ENCODE measurements around the gene TPSB2.

TPSB2 gene

DNA sequence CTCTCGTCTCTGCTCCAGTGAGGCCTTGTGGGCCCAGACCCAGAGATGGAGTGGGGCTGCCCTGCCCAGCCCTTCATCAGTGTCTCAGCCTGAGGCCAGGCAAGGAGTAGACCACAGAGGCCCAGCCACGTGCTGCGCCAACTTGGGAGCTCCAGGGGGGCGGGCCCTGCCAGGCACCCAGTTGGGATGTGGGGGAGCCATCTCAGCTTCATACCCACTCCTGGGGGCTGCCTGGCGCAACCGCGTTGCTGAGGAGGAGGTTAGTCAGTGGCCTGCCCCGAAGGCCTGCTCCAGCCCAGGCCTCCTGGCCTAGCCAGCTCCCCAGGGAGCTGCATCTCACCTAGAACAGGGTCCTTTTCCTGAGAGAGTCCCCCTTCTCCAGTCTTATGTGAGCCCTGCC lies 16.8 kb downstream of the TPSB2 start:
- Histone ChIP-seq H3K9ac (ENCODE audit: low read depth in 1 of 2, low read length in 2 of 2) (no peak overlapping the region), H3K4me3 (ENCODE audit: low read depth in 1 of 2, low read length in 2 of 2) (no peak overlapping the region), H3K27me3 (ENCODE audit: control insufficient read depth in 1 of 2, insufficient read depth in 2 of 2, low read length in 2 of 2) (no peaks in the 10 kb centered on the region), H3K9me3 (ENCODE audit: control insufficient read depth in 1 of 2, low read length in 2 of 2) (no peaks in the 10 kb centered on the region), H3K36me3 (ENCODE audit: control insufficient read depth in 1 of 2, insufficient read depth in 2 of 2, low read length in 2 of 2) (no peaks in the 10 kb centered on the region), H3K27ac (ENCODE audit: low read depth, low read length) (no peak overlapping the region), H3K4me1 (ENCODE audit: control insufficient read depth in 1 of 2, insufficient read depth in 2 of 2, low read length in 2 of 2) (no peaks in the 10 kb centered on the region)

DNA sequence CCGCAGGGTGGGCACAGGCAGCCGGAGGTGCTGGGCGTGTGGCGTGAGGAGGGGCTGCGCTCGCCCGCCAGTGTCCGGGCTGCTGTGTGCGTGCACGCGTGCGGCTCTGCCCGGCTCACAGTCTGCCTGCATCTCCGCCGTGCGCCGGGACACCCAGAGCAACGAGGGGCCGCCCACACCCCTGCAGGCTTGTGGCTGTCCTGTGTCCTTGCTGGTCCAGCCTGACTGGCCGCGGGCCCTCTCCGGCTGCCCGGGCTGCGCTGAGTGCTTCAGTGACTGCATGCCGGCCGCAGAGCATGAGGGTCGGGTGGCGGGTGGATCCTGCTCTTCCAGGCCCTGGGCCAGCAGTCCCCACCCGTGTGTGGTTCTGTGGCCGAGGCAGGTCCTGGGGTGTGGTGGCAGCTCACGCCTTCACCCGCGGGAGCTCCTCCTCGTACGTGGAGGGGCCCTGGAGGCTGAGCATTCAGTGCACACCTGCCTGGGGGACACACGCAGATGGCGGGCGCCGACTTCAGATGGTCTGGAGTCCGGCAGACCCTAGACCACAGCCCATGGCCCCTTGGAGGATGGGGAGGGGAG lies 17.3 kb downstream of the TPSB2 start:
- H3K36me3 ChIP-seq (ENCODE audit: control insufficient read depth in 1 of 2, insufficient read depth in 2 of 2, low read length in 2 of 2) = no peaks in the 10 kb centered on the region
- H3K4me1 ChIP-seq (ENCODE audit: control insufficient read depth in 1 of 2, insufficient read depth in 2 of 2, low read length in 2 of 2) = no peaks in the 10 kb centered on the region
- H3K4me3 ChIP-seq (ENCODE audit: low read depth in 1 of 2, low read length in 2 of 2) = no peak overlapping the region
- no peak overlapping the region for H3K27ac ChIP-seq (ENCODE audit: low read depth, low read length)
- no peaks in the 10 kb centered on the region for H3K9me3 ChIP-seq (ENCODE audit: control insufficient read depth in 1 of 2, low read length in 2 of 2)
- no peak overlapping the region for H3K9ac ChIP-seq (ENCODE audit: low read depth in 1 of 2, low read length in 2 of 2)
- no peaks in the 10 kb centered on the region for H3K27me3 ChIP-seq (ENCODE audit: control insufficient read depth in 1 of 2, insufficient read depth in 2 of 2, low read length in 2 of 2)

DNA sequence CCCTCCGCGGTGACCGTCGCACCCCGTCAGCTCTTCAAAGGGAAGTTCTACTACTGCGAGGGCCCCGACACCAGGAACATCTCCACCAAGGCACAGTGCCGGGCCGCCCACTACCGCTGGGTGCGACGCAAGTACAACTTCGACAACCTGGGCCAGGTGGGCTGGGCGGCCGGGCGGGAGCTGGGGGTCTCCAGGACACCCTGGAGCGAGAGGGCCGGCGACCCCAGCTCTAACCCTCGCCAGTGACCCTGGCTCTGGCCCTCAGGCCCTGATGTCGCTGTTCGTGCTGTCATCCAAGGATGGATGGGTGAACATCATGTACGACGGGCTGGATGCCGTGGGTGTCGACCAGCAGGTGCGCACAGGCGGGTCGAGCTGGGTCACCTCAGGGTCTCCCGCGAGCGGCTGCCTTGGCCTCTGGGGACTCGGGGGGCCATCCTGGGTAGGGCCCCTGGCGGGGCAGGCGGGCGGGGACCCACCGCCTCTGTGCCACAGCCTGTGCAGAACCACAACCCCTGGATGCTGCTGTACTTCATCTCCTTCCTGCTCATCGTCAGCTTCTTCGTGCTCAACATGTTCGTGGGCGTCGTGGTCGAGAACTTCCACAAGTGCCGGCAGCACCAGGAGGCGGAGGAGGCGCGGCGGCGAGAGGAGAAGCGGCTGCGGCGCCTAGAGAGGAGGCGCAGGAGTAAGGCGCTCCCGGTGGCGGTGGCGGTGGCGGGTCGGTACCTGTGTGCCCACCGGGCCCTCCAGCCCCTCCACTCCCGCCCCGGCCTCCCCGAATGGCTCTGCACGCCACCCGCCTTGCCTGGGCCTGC lies 18.3 kb downstream of the TPSB2 start:
- no peak overlapping the region for H3K9ac ChIP-seq (ENCODE audit: low read depth in 1 of 2, low read length in 2 of 2)
- no peaks in the 10 kb centered on the region for H3K9me3 ChIP-seq (ENCODE audit: control insufficient read depth in 1 of 2, low read length in 2 of 2)
- no peaks in the 10 kb centered on the region for H3K27me3 ChIP-seq (ENCODE audit: control insufficient read depth in 1 of 2, insufficient read depth in 2 of 2, low read length in 2 of 2)
- H3K4me3 ChIP-seq (ENCODE audit: low read depth in 1 of 2, low read length in 2 of 2) = no peak overlapping the region
- H3K4me1 ChIP-seq (ENCODE audit: control insufficient read depth in 1 of 2, insufficient read depth in 2 of 2, low read length in 2 of 2) = no peaks in the 10 kb centered on the region
- H3K36me3 ChIP-seq (ENCODE audit: control insufficient read depth in 1 of 2, insufficient read depth in 2 of 2, low read length in 2 of 2) = no peaks in the 10 kb centered on the region
- H3K27ac ChIP-seq (ENCODE audit: low read depth, low read length) = no peak overlapping the region

DNA sequence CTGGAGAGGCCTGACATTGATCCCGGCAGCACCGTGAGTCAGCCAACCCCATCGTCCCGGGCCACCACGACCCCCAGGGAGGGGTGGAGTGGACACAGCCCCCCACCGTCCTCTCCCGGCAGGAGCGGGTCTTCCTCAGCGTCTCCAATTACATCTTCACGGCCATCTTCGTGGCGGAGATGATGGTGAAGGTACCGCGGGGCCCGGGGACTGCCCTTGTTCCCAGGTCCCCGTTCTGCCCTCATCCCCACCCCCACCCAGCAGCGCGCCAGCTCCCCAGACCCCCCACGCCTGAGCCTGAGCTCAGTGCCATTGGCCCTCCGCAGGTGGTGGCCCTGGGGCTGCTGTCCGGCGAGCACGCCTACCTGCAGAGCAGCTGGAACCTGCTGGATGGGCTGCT lies 19.5 kb downstream of the TPSB2 start:
- Histone ChIP-seq H3K9me3 (ENCODE audit: control insufficient read depth in 1 of 2, low read length in 2 of 2) (no peaks in the 10 kb centered on the region), H3K4me3 (ENCODE audit: low read depth in 1 of 2, low read length in 2 of 2) (no peak overlapping the region), H3K27ac (ENCODE audit: low read depth, low read length) (no peak overlapping the region), H3K36me3 (ENCODE audit: control insufficient read depth in 1 of 2, insufficient read depth in 2 of 2, low read length in 2 of 2) (no peaks in the 10 kb centered on the region), H3K9ac (ENCODE audit: low read depth in 1 of 2, low read length in 2 of 2) (no peak overlapping the region), H3K27me3 (ENCODE audit: control insufficient read depth in 1 of 2, insufficient read depth in 2 of 2, low read length in 2 of 2) (no peaks in the 10 kb centered on the region), H3K4me1 (ENCODE audit: control insufficient read depth in 1 of 2, insufficient read depth in 2 of 2, low read length in 2 of 2) (no peaks in the 10 kb centered on the region)

DNA sequence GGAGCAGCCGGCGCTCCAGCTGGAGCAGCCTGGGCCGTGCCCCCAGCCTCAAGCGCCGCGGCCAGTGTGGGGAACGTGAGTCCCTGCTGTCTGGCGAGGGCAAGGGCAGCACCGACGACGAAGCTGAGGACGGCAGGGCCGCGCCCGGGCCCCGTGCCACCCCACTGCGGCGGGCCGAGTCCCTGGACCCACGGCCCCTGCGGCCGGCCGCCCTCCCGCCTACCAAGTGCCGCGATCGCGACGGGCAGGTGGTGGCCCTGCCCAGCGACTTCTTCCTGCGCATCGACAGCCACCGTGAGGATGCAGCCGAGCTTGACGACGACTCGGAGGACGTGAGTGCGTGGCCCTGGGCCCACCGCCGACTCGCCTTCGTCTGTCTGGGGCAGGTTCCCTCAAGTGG lies 20.9 kb downstream of the TPSB2 start:
- Histone ChIP-seq H3K27ac (ENCODE audit: low read depth, low read length) (no peak overlapping the region), H3K4me1 (ENCODE audit: control insufficient read depth in 1 of 2, insufficient read depth in 2 of 2, low read length in 2 of 2) (no peaks in the 10 kb centered on the region), H3K9me3 (ENCODE audit: control insufficient read depth in 1 of 2, low read length in 2 of 2) (no peaks in the 10 kb centered on the region), H3K4me3 (ENCODE audit: low read depth in 1 of 2, low read length in 2 of 2) (no peak overlapping the region), H3K36me3 (ENCODE audit: control insufficient read depth in 1 of 2, insufficient read depth in 2 of 2, low read length in 2 of 2) (no peaks in the 10 kb centered on the region), H3K27me3 (ENCODE audit: control insufficient read depth in 1 of 2, insufficient read depth in 2 of 2, low read length in 2 of 2) (no peaks in the 10 kb centered on the region), H3K9ac (ENCODE audit: low read depth in 1 of 2, low read length in 2 of 2) (no peak overlapping the region)

DNA sequence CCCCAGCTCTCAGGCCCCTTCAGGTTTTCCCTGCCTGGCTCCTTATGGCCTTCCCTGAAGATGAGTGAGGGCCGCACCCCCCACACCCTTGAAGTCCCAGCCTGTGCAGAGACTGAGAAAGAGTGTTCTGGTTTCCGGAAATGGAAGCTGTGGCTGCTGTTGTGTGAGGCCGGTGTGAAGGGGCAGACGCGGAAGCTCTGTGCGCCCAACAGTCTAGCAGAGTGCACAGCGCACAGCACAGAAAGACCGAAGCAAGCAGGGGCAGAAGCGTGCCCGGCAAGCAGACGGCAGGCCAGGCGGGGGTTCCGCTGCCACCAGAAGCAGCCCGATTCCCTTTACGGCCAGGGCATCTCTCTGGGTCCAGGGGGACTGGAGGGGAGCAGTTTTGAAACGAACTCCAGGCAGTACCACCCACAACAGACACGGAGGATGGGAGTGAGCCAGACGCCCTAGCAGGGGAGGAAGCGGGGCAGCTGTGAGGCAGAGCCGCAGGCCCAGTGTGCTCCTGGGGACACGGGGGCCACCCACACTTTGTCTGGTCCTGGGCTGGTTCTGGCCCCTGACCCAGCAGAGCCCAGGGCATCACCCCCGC lies 21.6 kb downstream of the TPSB2 start:
- Histone ChIP-seq H3K36me3 (ENCODE audit: control insufficient read depth in 1 of 2, insufficient read depth in 2 of 2, low read length in 2 of 2) (no peaks in the 10 kb centered on the region), H3K9me3 (ENCODE audit: control insufficient read depth in 1 of 2, low read length in 2 of 2) (no peaks in the 10 kb centered on the region), H3K27me3 (ENCODE audit: control insufficient read depth in 1 of 2, insufficient read depth in 2 of 2, low read length in 2 of 2) (no peaks in the 10 kb centered on the region), H3K4me1 (ENCODE audit: control insufficient read depth in 1 of 2, insufficient read depth in 2 of 2, low read length in 2 of 2) (no peaks in the 10 kb centered on the region), H3K27ac (ENCODE audit: low read depth, low read length) (no peak overlapping the region), H3K4me3 (ENCODE audit: low read depth in 1 of 2, low read length in 2 of 2) (no peak overlapping the region), H3K9ac (ENCODE audit: low read depth in 1 of 2, low read length in 2 of 2) (no peak overlapping the region)

DNA sequence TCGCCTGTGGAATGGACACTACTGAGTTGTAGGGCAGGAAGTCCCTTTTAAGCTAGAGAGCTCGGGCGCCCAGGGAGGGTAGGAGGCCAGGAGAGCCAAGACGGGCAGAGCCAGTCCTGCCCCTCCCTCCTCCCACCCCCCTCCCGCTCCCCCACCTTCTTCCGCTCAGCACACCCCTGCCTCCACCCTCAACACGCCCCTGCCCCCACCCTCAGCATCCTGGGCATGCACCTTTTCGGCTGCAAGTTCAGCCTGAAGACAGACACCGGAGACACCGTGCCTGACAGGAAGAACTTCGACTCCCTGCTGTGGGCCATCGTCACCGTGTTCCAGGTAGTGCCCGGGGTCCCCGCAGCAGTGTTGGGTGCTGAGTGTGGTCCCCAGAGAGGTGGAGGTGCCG lies 23.2 kb downstream of the TPSB2 start:
- Histone ChIP-seq H3K27ac (ENCODE audit: low read depth, low read length) (no peak overlapping the region), H3K4me3 (ENCODE audit: low read depth in 1 of 2, low read length in 2 of 2) (no peak overlapping the region), H3K9me3 (ENCODE audit: control insufficient read depth in 1 of 2, low read length in 2 of 2) (no peaks in the 10 kb centered on the region), H3K9ac (ENCODE audit: low read depth in 1 of 2, low read length in 2 of 2) (no peak overlapping the region), H3K36me3 (ENCODE audit: control insufficient read depth in 1 of 2, insufficient read depth in 2 of 2, low read length in 2 of 2) (no peaks in the 10 kb centered on the region), H3K27me3 (ENCODE audit: control insufficient read depth in 1 of 2, insufficient read depth in 2 of 2, low read length in 2 of 2) (no peaks in the 10 kb centered on the region), H3K4me1 (ENCODE audit: control insufficient read depth in 1 of 2, insufficient read depth in 2 of 2, low read length in 2 of 2) (no peaks in the 10 kb centered on the region)

DNA sequence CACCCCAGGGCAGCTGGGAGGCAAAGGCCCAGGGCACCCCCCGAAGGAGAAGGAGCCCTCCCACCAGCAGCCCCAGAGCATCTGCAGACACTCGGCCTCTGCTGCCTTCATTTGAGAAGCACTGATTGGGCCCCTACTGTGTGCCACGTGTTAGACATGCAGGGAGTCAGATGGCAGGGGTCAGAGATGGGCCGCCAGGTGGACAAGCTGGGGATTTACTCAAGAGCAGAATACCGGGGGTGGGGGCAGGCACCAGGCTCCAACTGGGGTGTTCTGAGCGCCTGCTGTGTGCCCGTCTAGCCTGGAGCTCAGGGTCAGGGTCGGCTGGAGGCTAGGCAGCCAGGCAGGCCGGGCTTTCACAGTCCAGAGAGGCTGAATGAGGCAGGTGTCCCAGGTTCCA lies 23.7 kb downstream of the TPSB2 start:
- no peak overlapping the region for H3K9ac ChIP-seq (ENCODE audit: low read depth in 1 of 2, low read length in 2 of 2)
- H3K4me1 ChIP-seq (ENCODE audit: control insufficient read depth in 1 of 2, insufficient read depth in 2 of 2, low read length in 2 of 2) = no peaks in the 10 kb centered on the region
- H3K9me3 ChIP-seq (ENCODE audit: control insufficient read depth in 1 of 2, low read length in 2 of 2) = no peaks in the 10 kb centered on the region
- no peak overlapping the region for H3K27ac ChIP-seq (ENCODE audit: low read depth, low read length)
- H3K36me3 ChIP-seq (ENCODE audit: control insufficient read depth in 1 of 2, insufficient read depth in 2 of 2, low read length in 2 of 2) = no peaks in the 10 kb centered on the region
- H3K4me3 ChIP-seq (ENCODE audit: low read depth in 1 of 2, low read length in 2 of 2) = no peak overlapping the region
- H3K27me3 ChIP-seq (ENCODE audit: control insufficient read depth in 1 of 2, insufficient read depth in 2 of 2, low read length in 2 of 2) = no peaks in the 10 kb centered on the region

DNA sequence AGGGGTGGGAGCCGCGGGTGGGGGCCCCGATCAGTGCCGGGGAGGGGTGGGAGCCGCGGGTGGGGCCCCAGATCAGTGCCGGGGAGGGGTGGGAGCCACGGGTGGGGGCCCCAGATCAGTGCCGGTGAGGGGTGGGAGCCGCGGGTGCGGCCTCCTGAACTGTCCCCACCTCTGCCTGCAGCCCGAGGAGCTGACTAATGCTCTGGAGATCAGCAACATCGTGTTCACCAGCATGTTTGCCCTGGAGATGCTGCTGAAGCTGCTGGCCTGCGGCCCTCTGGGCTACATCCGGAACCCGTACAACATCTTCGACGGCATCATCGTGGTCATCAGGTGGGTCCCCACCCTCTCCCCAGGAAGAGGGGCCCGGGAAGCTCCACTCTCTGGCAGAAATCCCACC lies 25.1 kb downstream of the TPSB2 start:
- no peak overlapping the region for H3K4me3 ChIP-seq (ENCODE audit: low read depth in 1 of 2, low read length in 2 of 2)
- no peaks in the 10 kb centered on the region for H3K36me3 ChIP-seq (ENCODE audit: control insufficient read depth in 1 of 2, insufficient read depth in 2 of 2, low read length in 2 of 2)
- no peak overlapping the region for H3K27ac ChIP-seq (ENCODE audit: low read depth, low read length)
- H3K9ac ChIP-seq (ENCODE audit: low read depth in 1 of 2, low read length in 2 of 2) = no peak overlapping the region
- H3K9me3 ChIP-seq (ENCODE audit: control insufficient read depth in 1 of 2, low read length in 2 of 2) = no peaks in the 10 kb centered on the region
- no peaks in the 10 kb centered on the region for H3K27me3 ChIP-seq (ENCODE audit: control insufficient read depth in 1 of 2, insufficient read depth in 2 of 2, low read length in 2 of 2)
- no peaks in the 10 kb centered on the region for H3K4me1 ChIP-seq (ENCODE audit: control insufficient read depth in 1 of 2, insufficient read depth in 2 of 2, low read length in 2 of 2)

DNA sequence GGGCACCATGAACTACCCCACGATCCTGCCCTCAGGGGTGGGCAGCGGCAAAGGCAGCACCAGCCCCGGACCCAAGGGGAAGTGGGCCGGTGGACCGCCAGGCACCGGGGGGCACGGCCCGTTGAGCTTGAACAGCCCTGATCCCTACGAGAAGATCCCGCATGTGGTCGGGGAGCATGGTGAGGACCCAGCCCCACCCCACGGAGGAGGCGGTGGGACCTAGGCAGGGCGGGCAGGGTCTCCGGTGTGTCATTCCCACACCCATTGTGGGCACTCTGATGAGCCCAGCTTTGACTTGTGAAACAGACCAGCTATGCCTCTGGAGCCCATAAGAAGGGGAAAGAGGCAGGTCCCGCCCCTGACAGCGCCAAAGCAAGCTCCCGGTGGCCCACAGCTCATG lies 27.7 kb downstream of the TPSB2 start:
- H3K4me1 ChIP-seq (ENCODE audit: control insufficient read depth in 1 of 2, insufficient read depth in 2 of 2, low read length in 2 of 2) = no peaks in the 10 kb centered on the region
- H3K4me3 ChIP-seq (ENCODE audit: low read depth in 1 of 2, low read length in 2 of 2) = no peak overlapping the region
- no peaks in the 10 kb centered on the region for H3K9me3 ChIP-seq (ENCODE audit: control insufficient read depth in 1 of 2, low read length in 2 of 2)
- no peak overlapping the region for H3K9ac ChIP-seq (ENCODE audit: low read depth in 1 of 2, low read length in 2 of 2)
- no peak overlapping the region for H3K27ac ChIP-seq (ENCODE audit: low read depth, low read length)
- no peaks in the 10 kb centered on the region for H3K27me3 ChIP-seq (ENCODE audit: control insufficient read depth in 1 of 2, insufficient read depth in 2 of 2, low read length in 2 of 2)
- H3K36me3 ChIP-seq (ENCODE audit: control insufficient read depth in 1 of 2, insufficient read depth in 2 of 2, low read length in 2 of 2) = no peaks in the 10 kb centered on the region
